ENCODE data around the gene MAP2K4.

Gene MAP2K4

DNA sequence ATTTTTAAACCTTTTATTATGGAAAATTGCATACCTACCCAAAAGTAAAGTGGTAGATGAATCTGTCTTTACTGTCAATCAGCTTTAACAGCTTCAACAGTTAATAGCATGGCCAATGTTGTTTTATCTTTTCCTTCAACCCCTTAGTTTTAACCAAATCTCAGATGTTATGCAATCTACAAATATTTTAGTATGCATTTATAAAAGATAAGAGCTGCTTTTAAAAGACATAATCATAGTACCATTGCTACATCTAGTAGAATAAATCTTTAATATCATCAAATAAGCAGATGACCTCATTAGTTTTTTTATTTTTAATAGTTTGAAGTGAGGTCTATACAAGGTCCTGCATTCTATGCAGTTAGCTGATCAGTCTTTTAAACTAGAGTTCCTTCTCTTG, 37.9 kb downstream of the MAP2K4 start:
- Histone ChIP-seq H3K4me3 (ENCODE audit: low read length in 2 of 2) (no peak overlapping the region), H3K18ac (ENCODE audit: low read length) (no peak overlapping the region), H3K9me3 (replicated peaks in 1 of 2; ENCODE audit: control insufficient read depth in 2 of 2, insufficient read depth in 1 of 2, low read depth in 1 of 2, low read length in 2 of 2) (peaks cover 2 to 5% of the 10 kb centered on the region in 2 donors), H3K4me2 (ENCODE audit: insufficient read depth, low read length, poor library complexity, severe bottlenecking) (no peak overlapping the region), H3K27ac (replicated peaks; ENCODE audit: low read length) (no peak overlapping the region), H2BK120ac (ENCODE audit: low read depth, low read length) (no peak overlapping the region), H4K8ac (ENCODE audit: low read depth, low read length) (no peak overlapping the region), H3K27me3 (ENCODE audit: control insufficient read depth in 3 of 3, insufficient read depth in 3 of 3, low read depth in 1 of 3, low read length in 3 of 3) (no peaks in the 10 kb centered on the region), H4K91ac (ENCODE audit: low read depth, low read length, poor library complexity) (no peak overlapping the region), H2BK5ac (ENCODE audit: low read length) (no peak overlapping the region), H3K79me1 (ENCODE audit: low read depth, low read length) (peaks cover 3% of the 10 kb centered on the region), H3K23ac (ENCODE audit: low read depth, low read length, poor library complexity) (no peak overlapping the region), H3K36me3 (replicated peaks in 1 of 2; ENCODE audit: control insufficient read depth in 2 of 2, insufficient read depth in 2 of 2, low read length in 2 of 2) (peaks cover 0 to 26% of the 10 kb centered on the region in 2 donors), H2BK12ac (ENCODE audit: low read length) (no peak overlapping the region), H2AK5ac (ENCODE audit: low read depth, low read length) (no peak overlapping the region), H2AFZ (ENCODE audit: low read length) (no peak overlapping the region), H3K14ac (ENCODE audit: low read length) (no peak overlapping the region), H3K4ac (ENCODE audit: low read length) (no peak overlapping the region), H2BK15ac (ENCODE audit: low read length) (no peak overlapping the region), H3K4me1 (ENCODE audit: control insufficient read depth in 2 of 2, insufficient read depth in 1 of 2, low read depth in 1 of 2, low read length in 2 of 2) (no peaks in the 10 kb centered on the region), H3K9ac (ENCODE audit: low read depth, low read length, poor library complexity) (no peak overlapping the region)
- no peak for DNase-seq (ENCODE audit: low spot score)

DNA sequence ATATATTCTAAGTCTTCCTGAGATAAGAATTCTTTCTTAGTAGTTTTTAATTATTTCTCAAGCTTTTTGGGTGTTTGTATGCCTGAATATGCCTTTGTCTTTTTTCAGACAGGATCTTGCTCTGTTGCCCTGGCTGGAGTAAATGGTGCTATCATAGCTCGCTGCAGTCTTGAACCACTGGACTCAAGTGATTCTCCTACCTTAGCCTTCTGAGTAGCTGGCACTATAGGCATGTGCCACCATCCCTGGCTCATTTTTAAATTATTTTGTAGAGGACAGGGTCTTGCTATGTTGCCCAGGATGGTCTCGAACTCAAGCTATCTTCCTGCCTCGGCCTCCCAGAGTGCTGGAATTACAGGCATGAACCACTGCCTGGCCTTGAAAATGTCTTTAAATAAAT, 41.6 kb downstream of the MAP2K4 start:
- H3K36me3 ChIP-seq (replicated peaks in 1 of 2; ENCODE audit: control insufficient read depth in 2 of 2, insufficient read depth in 2 of 2, low read length in 2 of 2) = peaks cover 2 to 42% of the 10 kb centered on the region in 2 donors
- DNase-seq (ENCODE audit: low spot score) = no peak
- no peak overlapping the region for H3K23ac ChIP-seq (ENCODE audit: low read depth, low read length, poor library complexity)
- H3K18ac ChIP-seq (ENCODE audit: low read length) = no peak overlapping the region
- no peak overlapping the region for H3K4ac ChIP-seq (ENCODE audit: low read length)
- no peak overlapping the region for H4K8ac ChIP-seq (ENCODE audit: low read depth, low read length)
- H2BK15ac ChIP-seq (ENCODE audit: low read length) = no peak overlapping the region
- H2AFZ ChIP-seq (ENCODE audit: low read length) = no peak overlapping the region
- H2BK120ac ChIP-seq (ENCODE audit: low read depth, low read length) = no peak overlapping the region
- H3K9ac ChIP-seq (ENCODE audit: low read depth, low read length, poor library complexity) = no peak overlapping the region
- H3K9me3 ChIP-seq (replicated peaks in 1 of 2; ENCODE audit: control insufficient read depth in 2 of 2, insufficient read depth in 1 of 2, low read depth in 1 of 2, low read length in 2 of 2) = peaks cover 2 to 5% of the 10 kb centered on the region in 2 donors
- H2BK12ac ChIP-seq (ENCODE audit: low read length) = no peak overlapping the region
- peaks cover 3% of the 10 kb centered on the region for H3K79me1 ChIP-seq (ENCODE audit: low read depth, low read length)
- H3K27me3 ChIP-seq (ENCODE audit: control insufficient read depth in 3 of 3, insufficient read depth in 3 of 3, low read depth in 1 of 3, low read length in 3 of 3) = no peaks in the 10 kb centered on the region
- no peak overlapping the region for H4K91ac ChIP-seq (ENCODE audit: low read depth, low read length, poor library complexity)
- no peak overlapping the region for H3K4me2 ChIP-seq (ENCODE audit: insufficient read depth, low read length, poor library complexity, severe bottlenecking)
- no peaks in the 10 kb centered on the region for H3K4me1 ChIP-seq (ENCODE audit: control insufficient read depth in 2 of 2, insufficient read depth in 1 of 2, low read depth in 1 of 2, low read length in 2 of 2)
- H3K4me3 ChIP-seq (ENCODE audit: low read length in 2 of 2) = no peak overlapping the region
- WGBS, 2 donors (ENCODE audit: extremely low coverage in 2 of 2, insufficient read length in 2 of 2, insufficient replicate concordance in 1 of 2) = no CpG with 5 or more reads among the region's 3 CpGs
- no peak overlapping the region for H2AK5ac ChIP-seq (ENCODE audit: low read depth, low read length)
- H3K27ac ChIP-seq (replicated peaks; ENCODE audit: low read length) = no peak overlapping the region
- H3K14ac ChIP-seq (ENCODE audit: low read length) = no peak overlapping the region
- H2BK5ac ChIP-seq (ENCODE audit: low read length) = no peak overlapping the region

DNA sequence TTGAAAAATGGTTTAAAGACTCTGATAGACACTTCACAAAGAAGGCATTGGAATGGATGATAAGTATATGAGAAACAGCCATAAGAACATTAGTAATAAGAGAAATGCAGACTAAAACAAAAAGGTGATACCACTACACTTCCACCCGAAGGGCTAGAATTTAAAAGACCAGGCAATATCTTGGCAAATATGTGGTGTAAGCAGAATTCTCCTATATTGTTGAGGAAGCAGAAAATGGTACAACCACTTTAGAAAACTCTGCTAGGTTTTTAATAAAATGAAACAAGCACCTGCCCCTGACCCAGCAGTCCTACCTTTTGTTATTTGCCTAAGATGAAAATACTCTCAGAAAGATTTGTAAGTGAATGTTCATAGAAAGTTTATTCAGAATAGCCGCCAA, 43.7 kb downstream of the MAP2K4 start:
- H3K4me1 ChIP-seq (ENCODE audit: control insufficient read depth in 2 of 2, insufficient read depth in 1 of 2, low read depth in 1 of 2, low read length in 2 of 2) = no peaks in the 10 kb centered on the region
- H3K27ac ChIP-seq (replicated peaks; ENCODE audit: low read length) = no peak overlapping the region
- no peak overlapping the region for H3K4ac ChIP-seq (ENCODE audit: low read length)
- H3K14ac ChIP-seq (ENCODE audit: low read length) = no peak overlapping the region
- H3K79me1 ChIP-seq (ENCODE audit: low read depth, low read length) = peaks cover 3% of the 10 kb centered on the region
- no peak overlapping the region for H2BK120ac ChIP-seq (ENCODE audit: low read depth, low read length)
- WGBS, 2 donors (ENCODE audit: extremely low coverage in 2 of 2, insufficient read length in 2 of 2, insufficient replicate concordance in 1 of 2) = no CpG with 5 or more reads among the region's 2 CpGs
- no peak overlapping the region for H4K8ac ChIP-seq (ENCODE audit: low read depth, low read length)
- H3K4me3 ChIP-seq (ENCODE audit: low read length in 2 of 2) = no peak overlapping the region
- no peaks in the 10 kb centered on the region for H3K27me3 ChIP-seq (ENCODE audit: control insufficient read depth in 3 of 3, insufficient read depth in 3 of 3, low read depth in 1 of 3, low read length in 3 of 3)
- no peak overlapping the region for H4K91ac ChIP-seq (ENCODE audit: low read depth, low read length, poor library complexity)
- H2AFZ ChIP-seq (ENCODE audit: low read length) = no peak overlapping the region
- H2BK12ac ChIP-seq (ENCODE audit: low read length) = no peak overlapping the region
- H3K18ac ChIP-seq (ENCODE audit: low read length) = no peak overlapping the region
- no peak overlapping the region for H3K23ac ChIP-seq (ENCODE audit: low read depth, low read length, poor library complexity)
- no peak overlapping the region for H2AK5ac ChIP-seq (ENCODE audit: low read depth, low read length)
- H3K9me3 ChIP-seq (replicated peaks in 1 of 2; ENCODE audit: control insufficient read depth in 2 of 2, insufficient read depth in 1 of 2, low read depth in 1 of 2, low read length in 2 of 2) = peaks cover 2 to 5% of the 10 kb centered on the region in 2 donors
- H3K4me2 ChIP-seq (ENCODE audit: insufficient read depth, low read length, poor library complexity, severe bottlenecking) = no peak overlapping the region
- H3K36me3 ChIP-seq (replicated peaks in 1 of 2; ENCODE audit: control insufficient read depth in 2 of 2, insufficient read depth in 2 of 2, low read length in 2 of 2) = peaks cover 5 to 39% of the 10 kb centered on the region in 2 donors
- H2BK5ac ChIP-seq (ENCODE audit: low read length) = no peak overlapping the region
- H3K9ac ChIP-seq (ENCODE audit: low read depth, low read length, poor library complexity) = no peak overlapping the region
- DNase-seq (ENCODE audit: low spot score) = no peak
- H2BK15ac ChIP-seq (ENCODE audit: low read length) = no peak overlapping the region

DNA sequence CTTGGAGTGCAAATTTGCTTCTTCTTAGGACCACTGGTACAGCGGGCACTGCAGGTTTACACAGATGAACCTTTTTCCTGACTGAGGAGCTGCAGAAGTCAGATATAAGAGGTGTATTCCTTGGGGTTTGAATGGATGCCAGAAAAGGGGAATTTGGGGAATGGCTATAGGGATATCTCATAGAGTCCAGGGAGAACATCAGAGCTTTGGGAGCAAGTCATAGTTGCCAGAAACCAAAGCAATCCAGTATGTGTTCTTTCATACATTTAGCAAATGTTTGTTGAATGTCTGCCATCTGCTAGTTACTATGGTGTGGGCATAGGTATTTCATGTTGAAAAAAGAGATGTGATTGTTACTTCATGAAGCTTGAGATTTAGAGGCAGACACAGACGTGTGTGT, 46.8 kb downstream of the MAP2K4 start:
- H4K8ac ChIP-seq (ENCODE audit: low read depth, low read length) = no peak overlapping the region
- no peaks in the 10 kb centered on the region for H3K27me3 ChIP-seq (ENCODE audit: control insufficient read depth in 3 of 3, insufficient read depth in 3 of 3, low read depth in 1 of 3, low read length in 3 of 3)
- no peak overlapping the region for H2BK5ac ChIP-seq (ENCODE audit: low read length)
- no peak for DNase-seq (ENCODE audit: low spot score)
- H2AFZ ChIP-seq (ENCODE audit: low read length) = no peak overlapping the region
- no peak overlapping the region for H3K9ac ChIP-seq (ENCODE audit: low read depth, low read length, poor library complexity)
- no peak overlapping the region for H3K14ac ChIP-seq (ENCODE audit: low read length)
- no peaks in the 10 kb centered on the region for H3K4me1 ChIP-seq (ENCODE audit: control insufficient read depth in 2 of 2, insufficient read depth in 1 of 2, low read depth in 1 of 2, low read length in 2 of 2)
- H3K18ac ChIP-seq (ENCODE audit: low read length) = no peak overlapping the region
- H2BK12ac ChIP-seq (ENCODE audit: low read length) = no peak overlapping the region
- no peak overlapping the region for H3K27ac ChIP-seq (replicated peaks; ENCODE audit: low read length)
- no peak overlapping the region for H2BK120ac ChIP-seq (ENCODE audit: low read depth, low read length)
- H3K4me2 ChIP-seq (ENCODE audit: insufficient read depth, low read length, poor library complexity, severe bottlenecking) = no peak overlapping the region
- no peak overlapping the region for H2BK15ac ChIP-seq (ENCODE audit: low read length)
- no peak overlapping the region for H3K4ac ChIP-seq (ENCODE audit: low read length)
- H3K9me3 ChIP-seq (replicated peaks in 1 of 2; ENCODE audit: control insufficient read depth in 2 of 2, insufficient read depth in 1 of 2, low read depth in 1 of 2, low read length in 2 of 2) = peaks cover 0 to 2% of the 10 kb centered on the region in 2 donors
- WGBS, 2 donors (ENCODE audit: extremely low coverage in 2 of 2, insufficient read length in 2 of 2, insufficient replicate concordance in 1 of 2) = no CpG with 5 or more reads among the region's 2 CpGs
- H3K36me3 ChIP-seq (replicated peaks in 1 of 2; ENCODE audit: control insufficient read depth in 2 of 2, insufficient read depth in 2 of 2, low read length in 2 of 2) = peaks cover 5 to 51% of the 10 kb centered on the region in 2 donors
- no peaks in the 10 kb centered on the region for H3K79me1 ChIP-seq (ENCODE audit: low read depth, low read length)
- H4K91ac ChIP-seq (ENCODE audit: low read depth, low read length, poor library complexity) = no peak overlapping the region
- no peak overlapping the region for H3K4me3 ChIP-seq (ENCODE audit: low read length in 2 of 2)
- H3K23ac ChIP-seq (ENCODE audit: low read depth, low read length, poor library complexity) = no peak overlapping the region
- H2AK5ac ChIP-seq (ENCODE audit: low read depth, low read length) = no peak overlapping the region
